HG03469 (cell line): Measurements from ENCODE around the gene DCAF15.
"Not testable (repeated sequence)": the region's sequence is repeated elsewhere in the genome, so short reads cannot be mapped to it uniquely, and the experiment has no call there.

Experiments
- ATAC-seq: cut with Tn5 transposase; IDR thresholded peaks from one replicate; pipeline ENCODE4 v1.9.1; 2021; ENCODE audit warnings: mild to moderate bottlenecking, moderate library complexity, moderate number of reproducible peaks; ENCODE audit not compliant: unreplicated experiment

Gene DCAF15

DNA sequence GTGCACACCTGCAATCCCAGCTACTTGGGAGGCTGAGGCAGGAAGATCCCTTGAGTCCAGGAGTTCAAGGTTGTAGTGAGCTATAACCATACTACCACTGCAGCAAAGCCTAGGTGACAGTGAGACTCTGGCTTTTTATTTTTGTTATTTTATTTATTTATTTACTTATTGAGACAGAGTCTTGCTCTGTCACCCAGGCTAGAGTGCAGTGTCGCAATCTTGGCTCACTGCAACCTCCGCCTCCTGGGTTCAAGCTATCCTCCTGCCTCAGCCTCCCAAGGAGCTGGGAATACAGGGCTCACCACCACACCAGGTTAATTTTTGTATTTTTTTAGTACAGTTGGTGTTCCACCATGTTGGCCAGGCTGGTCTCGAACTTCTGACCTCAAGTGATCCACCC, 21.2 kb downstream of the DCAF15 start:
- ATAC-seq: not testable (repeated sequence)

DNA sequence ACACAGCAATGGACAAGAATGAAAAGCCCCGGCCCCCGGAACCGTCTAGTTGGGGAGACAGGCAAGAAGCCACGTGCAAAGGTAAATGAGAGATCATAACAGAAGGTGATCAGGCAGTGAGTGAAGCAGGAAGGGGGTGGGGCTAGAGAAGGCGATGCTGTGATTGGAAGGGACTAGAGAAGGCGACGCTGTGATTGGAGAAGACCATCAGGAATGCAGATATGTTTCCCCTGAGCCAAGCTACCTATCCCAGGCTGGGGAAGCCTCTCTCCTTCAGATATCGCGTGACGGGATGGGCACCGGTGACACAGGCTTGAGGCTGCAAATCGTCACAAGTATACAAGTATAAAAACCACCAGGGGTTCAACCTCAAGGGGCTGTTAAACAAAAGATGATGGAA, 21.8 kb downstream of the DCAF15 start:
- no peak for ATAC-seq

DNA sequence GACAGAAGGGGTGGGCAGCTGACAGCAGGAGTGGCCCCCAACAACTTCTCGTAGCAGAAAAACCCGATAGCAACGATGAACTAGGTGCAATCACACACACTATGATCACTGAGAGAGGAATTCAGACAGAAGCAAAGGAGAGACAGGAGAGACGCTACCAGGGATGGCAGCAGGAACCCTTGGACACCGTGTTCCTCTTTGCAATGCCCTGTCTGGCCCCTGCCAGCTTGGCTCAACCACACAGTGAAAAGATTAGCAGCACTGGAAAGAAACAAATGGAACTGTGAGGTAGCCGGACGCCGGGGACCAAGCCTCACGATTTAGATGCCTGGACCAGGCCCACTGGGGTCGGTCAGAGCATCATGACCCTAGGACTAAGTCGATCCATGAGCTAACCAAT, 23.6 kb downstream of the DCAF15 start:
- no peak for ATAC-seq

DNA sequence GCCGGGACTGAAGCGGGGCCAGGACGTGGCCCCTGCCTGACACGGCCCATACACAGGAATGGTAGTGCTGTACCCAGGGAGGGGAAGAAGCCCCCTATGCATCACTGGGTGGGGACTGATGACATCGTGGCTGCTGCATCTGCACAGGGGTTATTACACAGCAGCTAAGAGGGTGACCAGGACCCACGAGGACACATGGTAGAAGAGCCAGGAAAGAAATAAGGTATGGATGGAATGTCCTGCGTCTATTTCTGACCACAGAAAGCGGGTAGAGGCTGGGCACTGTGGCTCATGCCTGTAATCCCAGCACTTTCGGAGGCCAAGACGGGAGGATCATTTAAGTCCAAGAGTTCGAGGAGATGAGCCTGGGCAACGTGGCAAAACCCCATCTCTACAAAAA, 24.1 kb downstream of the DCAF15 start:
- ATAC-seq: no peak

DNA sequence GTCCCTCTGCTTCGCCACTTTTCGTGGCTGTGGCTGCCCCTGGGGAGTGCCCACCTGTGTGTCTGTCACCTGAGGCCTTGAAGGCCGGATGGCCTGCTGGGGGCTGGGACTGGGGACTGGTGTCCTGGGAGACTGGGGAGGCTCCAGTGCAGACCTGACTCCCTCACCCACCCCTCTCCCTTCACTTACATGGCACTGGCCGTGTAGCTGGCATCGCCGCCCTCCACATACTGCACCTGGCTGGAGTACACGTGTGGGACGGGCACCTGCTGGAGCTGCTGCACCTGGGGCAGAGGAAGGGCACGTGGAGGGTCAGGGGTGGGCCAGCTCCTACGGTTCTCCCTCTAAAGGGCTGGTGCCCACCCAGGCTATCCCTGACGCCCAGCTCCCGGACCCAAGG, 25.5 kb downstream of the DCAF15 start:
- ATAC-seq: no peak

DNA sequence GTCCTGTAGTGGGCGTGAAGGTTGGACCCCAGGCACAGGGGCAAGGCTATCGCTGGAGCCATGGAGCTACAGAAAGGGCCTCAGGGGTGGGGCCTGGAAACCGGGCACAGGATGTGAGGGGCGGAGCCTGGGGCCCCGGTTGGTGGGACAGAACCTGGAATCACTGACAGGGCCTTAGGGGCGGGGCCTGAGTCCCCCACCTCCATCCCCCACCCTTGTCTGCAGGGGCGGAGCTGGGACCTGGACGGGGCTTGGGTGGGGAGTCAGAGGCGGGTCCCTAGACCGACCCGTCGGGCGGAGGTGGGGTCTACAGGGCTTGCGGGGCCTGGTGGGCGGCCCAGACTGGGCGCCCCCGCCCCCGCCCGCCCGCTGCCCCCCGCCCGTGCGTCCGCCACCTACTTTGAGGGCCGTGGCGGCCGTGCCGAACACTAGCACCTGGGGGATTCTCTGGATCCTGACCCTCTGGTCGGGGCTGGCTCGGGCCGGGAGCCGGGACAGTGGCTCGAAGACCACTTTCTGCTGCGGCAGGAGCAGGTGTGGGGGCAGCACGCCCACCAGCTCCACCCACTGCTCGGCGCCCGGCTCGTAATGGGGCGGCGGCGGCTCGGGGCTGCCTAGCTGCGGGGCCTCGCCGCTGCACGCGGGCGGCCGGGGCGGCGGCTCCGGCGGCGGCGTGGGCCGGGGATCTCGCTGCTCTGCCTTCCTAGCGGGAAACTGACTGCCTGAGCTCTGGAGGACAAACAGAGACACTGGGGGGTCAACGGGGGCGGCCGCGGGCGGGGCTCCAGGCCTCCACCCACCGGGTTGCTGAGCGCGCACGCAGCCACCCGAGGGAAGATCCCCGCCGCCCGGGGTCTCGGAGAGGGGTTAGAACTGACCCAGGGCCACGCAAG, 26.3 kb downstream of the DCAF15 start:
- ATAC-seq: no peak

DNA sequence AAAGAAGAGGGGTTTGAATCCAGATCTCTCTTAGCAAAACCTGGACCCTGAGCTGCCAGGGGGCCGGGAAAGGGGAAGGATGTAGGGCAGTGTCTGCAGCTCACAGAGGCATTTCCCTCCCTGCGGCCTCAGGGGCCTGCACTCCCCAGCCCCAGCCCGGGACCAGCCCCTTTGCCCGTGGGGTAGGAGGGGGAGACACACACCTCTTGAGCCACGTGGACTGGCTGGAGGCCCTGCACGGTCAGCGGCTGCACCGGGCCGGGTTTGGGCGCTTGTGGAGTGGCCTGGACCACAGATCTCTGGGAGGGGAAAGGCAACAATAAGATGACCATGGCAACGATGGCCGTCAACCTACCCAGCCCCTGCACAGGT, 26.9 kb downstream of the DCAF15 start:
- ATAC-seq: no peak

DNA sequence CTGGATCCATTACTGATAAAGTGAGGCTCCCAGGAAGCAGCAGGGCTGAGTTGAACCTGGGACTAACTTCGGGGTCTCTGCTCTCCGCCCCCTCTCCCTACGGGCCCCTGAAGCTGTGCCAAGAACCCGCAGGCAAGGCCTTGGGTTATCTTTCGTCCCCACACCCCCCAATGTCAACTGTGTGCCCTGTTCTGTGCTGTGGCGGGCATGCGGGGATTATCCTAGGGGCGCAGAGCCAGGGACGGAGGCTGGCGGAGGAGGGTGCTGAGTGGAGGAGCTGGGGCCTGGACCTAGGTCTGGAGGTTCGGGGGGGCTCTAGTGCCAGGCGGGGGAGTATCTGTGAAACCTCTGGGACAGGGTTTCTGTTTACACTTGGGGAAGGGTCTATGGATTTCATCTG, 27.4 kb downstream of the DCAF15 start:
- no peak for ATAC-seq

DNA sequence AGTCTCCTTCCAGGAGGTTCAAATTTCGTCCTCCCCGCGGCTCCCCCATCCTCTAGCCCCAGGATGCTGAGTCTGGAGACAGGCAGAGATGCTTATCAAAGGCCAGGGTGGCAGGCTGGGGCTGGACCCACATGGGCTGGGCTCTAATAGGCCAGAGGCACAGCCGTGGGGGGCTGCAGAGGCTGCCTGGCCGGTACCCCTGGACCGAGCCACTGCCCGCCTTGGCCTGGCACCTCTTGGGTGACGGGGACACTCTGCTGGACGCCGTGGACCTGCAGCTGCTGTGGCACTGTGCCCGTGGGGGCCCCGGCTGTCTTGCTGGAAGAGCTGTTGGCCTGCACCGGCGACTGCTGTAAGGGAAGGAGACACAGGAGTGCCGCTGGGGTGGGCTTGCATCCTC, 28.0 kb downstream of the DCAF15 start:
- ATAC-seq: no peak

DNA sequence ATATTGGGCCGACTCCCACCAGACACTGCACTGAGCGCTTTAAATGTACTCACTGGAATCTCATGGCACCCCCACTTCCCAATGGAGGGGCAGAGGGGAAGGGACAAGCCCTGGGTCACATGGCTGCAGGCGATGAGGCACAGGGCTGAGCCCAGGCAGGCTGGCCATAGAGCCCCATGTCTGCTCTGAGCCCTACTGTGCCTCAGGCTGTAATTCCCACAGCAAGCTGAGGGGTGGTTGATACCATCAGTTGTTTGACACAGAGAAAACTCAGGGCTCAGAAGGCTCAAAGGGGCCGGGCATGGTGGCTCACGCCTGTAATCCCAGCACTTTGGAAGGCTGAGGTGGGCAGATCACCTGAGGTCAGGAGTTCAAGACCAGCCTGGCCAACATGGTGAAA, 28.7 kb downstream of the DCAF15 start:
- no peak for ATAC-seq

DNA sequence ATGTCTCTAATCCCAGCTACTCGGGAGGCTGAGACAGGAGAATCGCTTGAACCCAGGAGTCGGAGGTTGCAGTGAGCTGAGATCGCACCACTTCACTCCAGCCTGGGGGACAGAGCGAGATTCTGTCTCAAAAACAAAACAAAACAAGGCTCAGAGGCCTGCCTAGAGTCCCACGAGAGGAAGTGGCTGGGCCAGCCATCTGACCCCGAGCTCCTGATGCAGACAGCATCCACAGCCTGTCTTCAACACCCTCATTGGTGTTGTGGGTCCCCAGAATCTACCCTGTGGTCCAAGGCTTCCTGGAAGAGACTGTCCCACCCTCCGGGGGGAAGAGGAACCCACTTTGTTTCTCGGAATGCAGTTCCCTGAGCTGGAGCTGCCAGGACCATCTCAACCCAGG, 29.2 kb downstream of the DCAF15 start:
- no peak for ATAC-seq

DNA sequence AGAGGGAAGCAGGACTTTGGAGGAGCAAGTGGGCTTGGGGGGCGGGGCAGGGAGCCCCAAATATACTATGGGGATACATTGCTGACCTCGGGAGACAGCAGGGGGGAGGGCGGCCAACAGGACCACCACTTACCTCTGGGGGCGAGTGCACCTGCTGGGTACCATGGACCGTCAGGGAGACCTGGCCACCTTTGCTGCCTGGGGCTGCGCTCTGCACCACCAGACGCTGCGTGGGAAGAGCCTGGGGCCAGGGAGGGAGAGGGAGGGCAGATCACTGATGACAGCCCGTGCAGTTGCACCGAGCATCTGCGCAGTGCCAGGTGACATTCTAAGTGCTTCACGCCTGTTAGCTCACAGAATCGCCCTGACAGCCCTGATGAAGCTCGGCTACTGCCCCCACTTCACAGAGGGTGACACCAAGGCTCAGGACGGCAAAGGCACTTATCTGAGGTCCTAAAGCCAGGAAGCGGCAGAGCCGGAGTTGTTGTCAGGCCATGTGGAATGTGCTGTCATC, 29.7 kb downstream of the DCAF15 start:
- ATAC-seq: no peak

DNA sequence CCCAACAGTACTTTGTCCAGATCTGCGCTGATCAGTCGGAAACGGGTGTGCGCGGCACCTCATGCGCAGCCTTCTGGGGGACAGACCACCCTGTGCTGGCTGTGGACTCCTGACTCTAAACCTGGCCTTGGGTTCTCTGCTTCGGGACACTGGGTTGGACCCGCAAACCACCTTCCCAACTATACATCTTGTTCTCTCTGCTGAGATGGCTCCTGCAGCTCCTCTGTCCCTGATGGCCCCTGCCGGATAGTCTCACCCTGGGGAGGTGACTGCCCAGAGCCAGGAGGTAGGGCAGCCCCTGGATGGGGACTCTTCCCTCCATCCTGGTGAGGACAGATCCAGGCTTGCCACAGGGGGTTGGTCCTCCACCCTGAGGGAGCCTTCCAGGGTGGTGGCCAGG, 30.5 kb downstream of the DCAF15 start:
- ATAC-seq: no peak

DNA sequence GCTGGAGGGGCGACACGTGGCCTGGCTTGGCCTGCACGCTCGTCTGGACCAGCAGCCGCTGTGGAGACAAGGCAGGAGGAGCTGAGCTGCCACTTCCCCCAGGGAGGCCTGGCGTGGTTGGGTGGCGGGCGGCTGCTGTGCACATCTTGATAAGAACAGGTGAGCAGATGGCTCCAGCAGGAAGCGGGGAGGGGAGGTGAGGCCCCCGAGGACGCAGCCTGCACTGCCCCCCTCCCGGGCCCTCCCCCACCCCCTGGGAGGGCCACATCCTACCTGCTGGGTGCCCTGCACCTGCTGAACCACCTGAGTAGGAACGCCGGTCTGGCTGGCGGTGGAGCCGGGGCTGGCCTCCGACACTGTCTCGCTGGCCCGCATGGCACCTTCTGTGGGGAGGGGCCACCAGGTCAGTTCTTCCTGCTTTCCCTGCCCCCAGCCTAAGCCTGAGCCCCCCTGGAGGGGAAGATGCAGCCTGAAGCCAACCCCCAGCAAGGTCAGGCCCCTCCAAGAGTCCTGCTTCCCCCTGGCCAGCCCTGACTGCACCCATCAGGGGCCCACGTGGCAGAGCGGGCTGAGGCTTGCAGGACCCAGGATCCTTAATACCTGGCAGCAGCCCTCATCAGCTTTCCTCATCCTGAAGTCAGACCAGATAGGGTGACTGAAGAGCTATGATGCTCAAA, 31.0 kb downstream of the DCAF15 start:
- ATAC-seq: no peak

DNA sequence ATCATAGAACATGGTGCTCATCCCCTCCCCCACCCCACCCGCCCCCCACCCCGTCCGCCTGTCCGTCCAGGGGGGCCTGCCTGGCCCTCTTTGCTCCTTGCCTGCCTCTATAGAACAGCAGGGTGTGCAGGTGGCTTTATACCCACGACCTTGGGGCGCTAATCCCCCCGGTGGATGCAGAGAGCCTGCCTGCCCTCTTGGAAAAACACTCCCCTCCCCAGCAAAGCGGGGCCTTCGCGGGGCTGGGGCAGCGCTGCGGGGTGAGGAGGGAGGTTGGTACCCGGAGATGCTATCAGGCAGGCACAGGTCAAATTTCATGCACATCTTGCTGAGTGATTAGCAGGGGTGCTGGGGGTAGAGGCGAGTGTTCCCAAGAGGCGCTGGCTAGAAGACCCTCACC, 31.9 kb downstream of the DCAF15 start:
- no peak for ATAC-seq

DNA sequence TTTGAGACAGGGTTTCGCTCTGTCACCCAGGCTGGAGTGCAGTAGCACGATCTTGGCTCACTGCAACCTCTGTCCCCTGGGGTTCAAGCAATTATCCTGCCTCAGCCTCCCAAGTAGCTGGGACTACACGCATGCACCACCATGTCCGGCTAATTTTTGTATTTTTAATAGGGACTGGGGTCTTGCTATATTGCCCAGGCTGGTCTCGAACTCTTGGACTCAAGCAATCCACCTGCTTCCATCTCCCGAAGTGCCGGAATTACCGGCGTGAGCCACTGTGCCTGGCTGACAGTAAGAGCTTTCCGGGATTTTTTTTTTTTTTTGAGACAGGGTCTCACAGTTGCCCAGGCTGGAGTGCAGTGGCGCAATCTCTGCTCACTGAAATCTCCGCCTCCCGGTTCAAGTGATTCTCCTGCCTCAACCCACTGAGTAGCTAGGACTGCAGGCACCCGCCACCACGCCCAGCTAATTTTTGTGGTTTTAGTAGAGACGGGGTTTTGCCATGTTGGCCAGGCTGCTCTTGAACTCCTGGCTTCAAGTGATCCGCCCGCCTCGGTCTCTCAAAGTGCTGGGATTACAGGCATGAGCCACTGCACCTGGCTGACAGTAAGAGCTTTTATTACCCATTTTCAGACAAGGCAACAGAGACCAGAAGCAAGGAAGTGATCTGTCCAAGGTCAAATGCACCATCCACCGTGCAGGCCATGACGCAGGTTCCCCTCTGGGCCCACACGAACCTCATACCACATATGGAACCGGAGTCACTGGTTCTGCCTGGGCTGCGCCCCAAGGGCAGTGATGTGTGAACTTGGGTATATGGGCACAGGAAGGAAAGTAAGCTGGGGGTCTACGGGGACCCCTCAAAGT, 32.8 kb downstream of the DCAF15 start:
- ATAC-seq: no peak

DNA sequence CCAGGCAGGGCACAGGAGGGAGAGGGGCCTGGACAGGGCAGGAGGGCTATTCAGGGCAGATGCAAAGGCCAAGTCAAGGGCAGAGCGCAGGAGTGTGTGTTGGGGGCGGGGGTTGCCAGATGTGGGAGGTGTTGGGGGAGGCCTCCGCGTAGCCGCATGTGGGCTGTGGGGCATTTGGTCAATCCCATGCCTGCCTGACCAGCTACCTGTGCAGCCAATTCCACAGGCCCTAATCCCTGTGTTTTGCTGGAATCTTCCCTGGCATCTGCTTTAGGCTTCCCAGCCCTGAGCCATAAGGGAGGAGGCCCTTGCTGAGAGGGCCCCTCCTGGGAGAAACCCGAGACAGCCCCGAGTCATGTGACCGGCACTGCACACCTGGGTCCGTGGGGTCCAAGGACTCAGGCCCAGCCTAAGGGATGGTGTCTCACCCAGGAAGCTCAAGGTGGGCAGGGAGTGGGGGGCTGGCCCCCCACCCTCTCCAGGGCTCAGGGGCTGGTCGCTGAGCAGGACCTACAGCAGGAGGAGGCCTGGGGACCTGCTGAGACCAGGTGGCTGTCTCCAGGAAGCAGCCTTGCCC, 33.5 kb downstream of the DCAF15 start:
- ATAC-seq: no peak

DNA sequence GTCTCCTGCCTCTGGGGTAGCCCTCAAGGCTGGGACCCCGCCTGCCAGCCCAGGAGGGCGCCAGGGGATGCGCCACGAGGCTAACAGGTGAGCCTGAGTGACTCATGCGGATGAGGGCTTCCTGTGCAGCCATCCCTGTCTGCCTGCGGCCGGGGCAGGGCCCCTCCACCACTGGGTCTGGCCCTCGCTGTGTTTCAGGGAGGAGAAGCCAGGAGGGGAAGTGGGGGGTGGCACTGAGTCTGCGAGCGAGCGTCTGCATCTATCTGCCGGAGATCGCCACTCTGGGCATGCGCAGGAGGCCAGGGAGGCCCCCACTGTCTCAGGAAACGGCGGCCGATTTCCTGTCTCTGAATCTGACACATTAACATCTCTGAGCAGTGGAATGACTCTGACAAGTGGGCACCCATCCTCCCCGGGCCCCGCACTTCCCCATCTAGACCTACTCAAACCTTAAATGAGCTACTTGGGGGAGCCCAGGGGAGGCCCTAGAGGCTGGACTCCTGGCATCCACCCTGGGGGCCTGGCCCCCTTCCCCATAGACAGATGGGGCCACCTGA, 34.1 kb downstream of the DCAF15 start:
- peak; percentile 48 for ATAC-seq

DNA sequence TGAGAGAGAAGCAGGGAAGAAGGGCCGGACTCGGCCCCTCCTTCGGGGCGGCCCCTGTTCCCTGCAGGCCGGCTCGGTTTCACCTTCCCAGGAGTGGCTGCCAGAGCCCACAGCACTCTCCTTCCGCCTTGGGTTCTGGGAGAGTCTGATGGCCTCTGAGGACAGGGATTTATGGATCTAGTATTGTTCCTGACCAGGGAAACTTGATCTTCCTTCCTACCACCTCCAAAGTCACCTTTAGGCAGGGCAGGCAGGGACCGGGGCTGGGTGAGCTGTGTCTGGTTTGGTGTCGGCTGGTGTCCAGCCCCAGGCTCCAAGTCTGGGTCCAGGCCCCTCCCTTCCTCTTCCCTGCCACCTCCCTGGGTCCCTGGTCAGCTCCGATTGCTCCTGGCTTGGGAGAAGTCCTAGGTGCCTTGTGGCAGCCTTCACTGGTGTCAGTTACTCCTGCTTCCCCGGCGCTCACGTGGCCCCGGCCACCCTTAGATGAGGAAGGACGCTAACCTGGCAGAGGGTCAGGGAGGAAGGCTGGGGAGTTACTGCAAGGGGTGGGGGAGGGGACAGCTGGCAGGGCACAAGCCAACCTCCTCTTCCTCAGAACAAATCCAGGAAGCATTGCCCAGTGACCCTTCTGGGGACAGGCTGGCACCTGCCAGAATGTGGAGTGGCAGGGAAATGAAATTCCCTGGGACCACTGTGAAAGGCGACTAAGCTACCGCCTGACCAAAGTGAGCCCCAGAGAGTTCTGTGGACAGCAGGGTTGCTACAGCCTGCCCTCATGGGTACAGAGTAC, 35.0 kb downstream of the DCAF15 start:
- no peak for ATAC-seq

DNA sequence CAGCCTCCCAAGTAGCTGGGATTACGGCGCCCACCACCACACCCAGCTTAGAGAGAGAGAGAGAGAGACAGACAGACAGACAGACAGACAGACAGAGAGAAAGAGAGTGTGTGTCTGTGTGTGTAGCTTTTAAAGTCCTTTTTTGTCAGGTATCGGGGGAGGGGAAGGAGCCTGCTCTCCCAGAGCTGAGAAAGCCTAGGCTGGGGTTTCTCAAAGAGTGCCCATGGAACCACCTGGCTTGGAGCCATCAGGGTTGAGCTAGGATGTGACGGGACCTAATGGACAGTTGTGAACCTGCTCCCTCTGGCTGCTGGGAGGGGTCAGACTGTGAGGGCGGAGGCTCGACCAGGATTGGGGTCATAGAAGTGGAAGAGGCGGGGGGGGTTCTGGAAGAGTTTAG, 37.2 kb downstream of the DCAF15 start:
- no peak for ATAC-seq
